Suppressor macrophage (primary cell): Measurements from ENCODE around the gene BICRAL.
A peak's percentile ranks its signal among the peaks of the same experiment; 100 is the strongest.

Experiments
- DNase-seq, 4 experiments: peaks; one replicate each; pipeline ENCODE4 v3.0.0-alpha.2; 2020 to 2022

BICRAL gene

DNA sequence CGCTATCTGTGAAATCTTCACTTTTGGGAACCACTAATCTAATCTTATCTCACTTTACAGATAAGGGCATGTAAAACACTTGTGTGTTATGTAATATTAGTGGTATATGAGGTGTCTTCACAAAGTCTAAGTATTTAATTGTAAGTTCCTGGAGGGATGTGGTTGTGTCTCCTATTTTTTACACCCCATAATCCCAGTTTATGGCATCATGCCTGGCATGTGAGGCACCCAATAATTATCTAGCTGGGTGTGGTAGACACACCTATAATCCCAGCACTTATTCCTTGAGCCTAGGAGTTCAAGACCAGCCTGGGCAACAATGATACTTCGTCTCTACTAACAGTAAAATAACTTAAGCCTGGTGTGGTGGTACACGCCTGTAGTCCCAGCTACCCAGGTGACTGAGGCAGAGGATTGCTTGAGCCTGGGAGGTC, 19.4 kb upstream of the BICRAL start:
- DNase-seq, result no peak

DNA sequence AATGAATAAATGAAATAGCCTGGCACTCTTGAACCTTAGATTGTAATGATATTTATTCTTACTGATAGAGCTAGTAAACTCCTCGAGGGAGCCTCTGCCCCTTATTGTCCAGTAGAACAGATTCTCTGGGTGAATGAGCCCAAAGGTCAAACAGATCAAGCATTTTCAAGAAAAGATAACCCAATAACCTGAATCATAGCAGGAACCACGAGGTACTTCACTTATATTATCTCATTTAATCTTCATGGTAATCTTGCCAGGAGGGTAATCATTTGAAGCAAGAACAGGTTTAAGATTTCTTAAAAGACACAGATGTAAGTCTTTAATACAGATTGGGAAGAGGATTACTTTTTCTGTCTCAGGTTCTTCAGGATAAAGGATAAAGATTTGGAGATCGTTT, 18.9 kb upstream of the BICRAL start:
- no peak for DNase-seq

DNA sequence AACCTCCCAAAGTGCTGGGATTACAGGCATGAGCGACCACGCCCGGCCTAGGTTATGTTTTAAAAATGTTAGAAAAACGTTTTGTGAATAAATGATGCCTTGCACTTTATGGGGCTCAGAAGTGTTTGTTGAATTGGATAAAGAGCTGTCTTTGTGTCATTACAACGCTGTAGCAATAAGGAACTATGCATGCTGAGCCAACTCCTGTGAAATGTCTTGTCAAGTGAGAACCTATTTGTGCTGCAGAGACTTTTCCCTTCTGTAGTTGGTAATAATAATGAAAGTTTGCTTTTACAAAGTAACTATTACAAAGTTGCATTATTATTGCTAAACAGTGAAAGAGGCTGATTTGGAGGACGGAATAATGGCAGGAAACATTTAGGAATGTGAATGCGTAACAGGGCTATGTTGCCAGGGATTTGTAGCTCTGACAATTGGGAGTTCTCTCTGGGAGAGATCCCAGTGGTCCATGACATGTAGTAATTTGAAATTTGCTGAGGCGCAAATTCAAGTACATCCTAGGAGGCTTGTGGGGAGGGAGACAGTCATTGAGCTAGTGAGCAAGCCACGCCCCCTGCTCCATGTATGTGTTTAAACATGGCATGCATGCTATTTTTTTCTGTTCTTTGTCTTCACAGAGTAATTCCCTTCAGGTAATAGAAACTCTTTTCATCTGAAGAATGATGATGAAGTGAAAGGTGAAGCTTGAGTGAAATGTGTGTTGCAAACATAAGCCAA, 16.8 kb upstream of the BICRAL start:
- no peak for DNase-seq

DNA sequence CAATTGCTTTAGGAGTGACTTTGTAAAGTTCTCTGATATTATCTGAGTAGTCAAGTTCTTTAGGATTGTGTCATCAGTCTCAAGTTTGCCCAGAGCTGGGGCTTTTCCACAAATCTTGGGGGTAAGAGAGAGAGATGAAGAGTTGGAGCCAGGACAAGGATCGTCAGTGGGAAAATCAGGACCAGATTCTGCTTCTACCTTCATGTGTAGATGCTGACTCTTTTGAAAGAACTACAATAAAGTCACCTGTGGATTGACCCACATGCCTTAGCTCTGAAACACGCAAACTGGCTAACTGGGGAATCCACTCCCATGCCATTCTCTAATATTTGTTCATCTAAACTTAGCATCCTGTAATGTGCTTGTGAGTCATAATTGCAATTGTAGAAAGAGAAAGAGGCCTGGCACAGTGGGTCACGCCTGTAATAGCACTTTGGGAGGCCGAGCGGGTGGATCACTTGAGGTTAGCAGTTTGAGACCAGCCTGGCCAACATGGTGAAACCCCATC, 15.6 kb upstream of the BICRAL start:
- DNase-seq, result no peak

DNA sequence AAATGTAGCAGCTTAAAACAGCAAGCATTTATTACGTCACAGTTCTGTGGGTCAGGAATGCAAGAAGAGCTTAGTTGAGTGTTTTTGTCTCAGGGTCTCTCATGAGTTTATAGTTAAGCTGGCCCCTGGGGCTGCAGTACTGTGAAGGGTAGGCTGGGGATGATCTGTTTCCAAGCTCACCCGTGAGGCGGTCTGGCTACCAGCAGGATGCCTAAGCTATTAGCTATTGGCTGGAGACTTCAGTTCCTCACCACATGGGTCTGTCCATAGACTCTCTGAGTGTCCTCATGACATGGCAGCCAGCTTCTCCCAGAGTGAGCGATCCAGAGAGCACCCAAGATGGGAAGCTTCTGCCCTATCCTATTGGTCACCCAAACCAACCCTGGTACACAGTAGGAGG, 12.8 kb upstream of the BICRAL start:
- DNase-seq, result no peak

DNA sequence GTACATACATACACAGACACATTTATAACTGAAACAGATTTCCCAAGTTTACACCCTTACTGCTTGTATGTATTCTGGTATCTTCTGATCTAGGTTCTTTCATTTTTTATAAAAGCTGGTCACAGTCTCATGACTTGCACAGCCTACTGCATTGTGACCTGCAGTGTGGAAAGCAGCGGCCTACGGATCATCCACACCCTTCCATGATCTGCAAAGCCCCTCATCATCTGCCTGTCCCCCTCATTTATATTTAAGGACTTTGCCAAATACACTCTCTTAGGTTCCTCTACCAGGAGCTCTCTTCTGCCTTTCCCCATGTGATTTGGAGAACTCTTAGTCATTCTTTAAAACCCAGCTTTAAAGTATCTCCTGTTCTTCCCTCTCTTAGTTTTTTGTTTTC, 12.0 kb upstream of the BICRAL start:
- peak in 3 of 4 experiments; percentile 44 to 59 (median 50) for DNase-seq

DNA sequence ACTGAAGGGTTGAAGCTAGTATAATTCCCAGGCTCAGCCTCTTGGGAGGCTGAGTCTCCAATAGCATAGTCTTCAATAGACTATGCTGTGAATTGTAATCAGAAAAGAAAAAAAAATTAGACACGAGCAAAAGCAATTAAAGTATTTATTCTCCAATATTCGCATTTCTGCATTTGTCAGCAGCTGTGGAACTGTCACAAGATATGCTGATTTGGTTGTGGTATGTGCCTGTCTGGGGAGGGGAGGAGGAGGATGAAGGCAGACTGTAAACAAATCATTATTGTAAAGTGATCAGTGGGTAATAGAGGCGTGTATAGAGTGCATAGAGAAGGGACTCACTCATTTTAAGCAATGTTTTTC, 10.1 kb upstream of the BICRAL start:
- DNase-seq, result no peak

DNA sequence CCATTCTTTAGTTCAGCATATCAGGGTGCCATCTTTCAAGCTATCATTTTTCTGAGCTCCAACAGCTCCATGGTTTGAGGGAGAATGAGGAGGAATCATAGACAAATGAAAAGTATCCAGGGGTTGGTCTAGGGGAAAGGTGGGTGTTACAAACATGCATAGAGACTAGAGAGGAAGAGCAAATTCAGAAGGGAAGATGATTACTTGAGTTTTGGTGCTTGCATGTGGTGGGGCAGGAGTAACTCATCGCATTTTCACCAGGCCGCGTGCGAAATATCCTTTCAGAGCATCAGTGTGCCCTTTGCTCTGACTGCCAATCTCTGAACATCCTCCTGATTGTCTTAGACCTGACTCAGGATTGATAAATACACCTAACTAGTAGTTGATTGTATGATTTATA, 7.7 kb upstream of the BICRAL start:
- no peak for DNase-seq

DNA sequence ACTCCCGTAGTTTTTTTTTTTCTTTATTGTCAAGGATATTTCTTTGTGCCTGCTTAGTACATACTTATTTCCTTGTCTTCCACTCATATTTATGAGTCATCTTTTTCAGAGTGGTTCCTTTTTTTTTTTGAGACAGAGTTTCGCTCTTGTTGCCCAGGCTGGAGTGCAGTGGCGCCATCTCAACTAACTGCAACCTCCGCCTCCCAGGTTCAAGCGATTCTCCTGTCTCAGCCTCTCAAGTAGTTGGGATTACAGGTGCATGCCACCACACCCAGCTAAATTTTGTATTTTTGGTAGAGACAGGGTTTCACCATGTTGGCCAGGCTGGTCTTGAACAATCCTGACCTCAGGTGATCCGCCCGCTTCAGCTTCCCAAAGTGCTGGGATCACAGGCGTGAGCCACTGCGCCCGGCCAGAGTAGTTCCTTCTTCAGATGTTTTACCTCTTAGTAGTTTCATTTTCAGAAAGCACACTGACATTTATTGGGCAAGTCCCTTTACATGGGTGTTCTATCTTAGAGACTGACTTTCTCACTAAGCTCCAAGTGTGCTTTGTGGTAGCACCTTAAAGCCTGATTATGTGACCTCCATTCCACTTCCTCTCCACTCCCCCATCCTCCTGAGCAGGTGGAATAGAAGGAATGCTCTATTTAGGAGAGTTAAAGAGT, 6.9 kb upstream of the BICRAL start:
- peak; percentile 57 to 83 (median 82) for DNase-seq

DNA sequence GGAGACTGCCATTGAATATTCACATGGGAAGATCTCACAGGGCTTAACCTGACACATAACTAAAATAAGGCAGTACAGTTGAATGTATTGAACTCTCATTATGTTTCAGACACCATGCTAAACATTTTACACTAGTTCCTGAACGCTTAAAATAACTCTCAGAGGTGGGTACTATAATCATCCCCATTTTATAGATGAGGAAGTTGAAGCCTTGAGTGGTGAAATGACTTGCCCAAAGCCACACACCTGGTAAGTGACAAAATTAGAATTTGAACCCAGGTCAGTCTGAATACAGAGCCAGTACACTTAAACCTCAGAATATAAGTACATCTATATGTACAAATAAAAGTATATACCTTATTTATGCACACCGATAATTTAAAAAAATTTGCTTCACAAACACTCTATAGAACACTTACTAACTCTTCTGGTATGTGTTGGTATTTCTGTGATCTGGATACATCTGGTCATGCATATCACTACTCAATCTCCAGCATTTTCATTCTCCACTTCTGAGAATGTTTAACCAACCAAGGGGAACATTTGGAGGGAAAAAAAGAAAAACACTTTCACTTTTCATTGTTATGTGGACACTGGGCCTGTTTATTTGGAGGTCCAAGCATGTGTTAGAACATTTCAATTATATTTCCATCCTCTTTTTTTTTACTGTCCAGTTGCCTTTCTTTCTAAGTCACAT, 4.6 kb upstream of the BICRAL start:
- no peak for DNase-seq

DNA sequence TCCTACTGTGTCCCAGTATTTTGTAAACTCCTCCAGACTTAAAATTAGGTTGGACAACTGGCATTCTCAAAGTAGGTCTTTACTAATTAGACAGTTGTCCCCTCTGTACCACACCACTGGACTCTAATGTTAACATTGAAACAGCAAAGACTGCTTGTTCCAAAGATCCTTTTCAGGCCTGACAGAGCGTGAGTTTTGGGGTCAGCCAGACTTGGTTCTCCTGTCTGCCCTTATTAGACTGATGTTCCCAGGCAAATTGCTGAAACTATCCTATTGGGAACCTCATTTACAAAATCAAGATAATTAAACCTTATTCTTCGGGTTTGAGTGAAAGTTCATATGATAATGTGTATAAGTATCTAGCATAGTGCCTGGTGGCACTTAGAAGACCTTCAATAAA, 3.7 kb upstream of the BICRAL start:
- DNase-seq, result no peak

DNA sequence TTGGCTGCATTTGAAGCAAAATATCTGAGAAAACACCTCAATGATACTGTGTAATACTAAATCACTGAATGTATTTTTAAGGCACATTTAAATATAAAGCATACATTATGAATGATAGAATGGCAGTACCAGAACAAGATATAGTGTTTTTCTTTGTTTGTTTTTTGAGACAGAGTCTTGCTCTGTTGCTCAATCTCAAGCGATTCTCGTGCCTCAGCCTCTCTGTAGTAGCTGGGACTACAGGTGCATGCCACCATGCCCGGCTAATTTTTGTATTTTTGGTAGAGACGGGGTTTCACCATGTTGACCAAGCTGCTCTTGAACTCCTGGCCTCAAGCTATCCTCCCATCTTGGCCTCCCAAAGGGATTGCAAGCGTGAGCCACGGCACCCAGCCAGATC, 2.3 kb upstream of the BICRAL start:
- DNase-seq, result no peak

DNA sequence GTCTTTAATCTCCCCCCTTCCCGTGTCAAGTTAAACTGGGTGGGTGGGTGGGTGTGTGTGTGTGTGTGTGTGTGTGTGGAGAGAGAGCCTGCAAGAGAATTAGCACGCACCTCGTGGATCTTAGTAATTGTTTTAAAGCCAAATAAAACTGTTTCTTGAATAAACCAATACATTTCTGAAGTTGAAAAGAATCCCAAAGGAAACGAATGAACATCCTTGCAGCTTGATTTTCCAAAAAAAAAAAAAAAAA, 381 bp upstream of the BICRAL start:
- peak; percentile 17 to 63 (median 40) for DNase-seq

DNA sequence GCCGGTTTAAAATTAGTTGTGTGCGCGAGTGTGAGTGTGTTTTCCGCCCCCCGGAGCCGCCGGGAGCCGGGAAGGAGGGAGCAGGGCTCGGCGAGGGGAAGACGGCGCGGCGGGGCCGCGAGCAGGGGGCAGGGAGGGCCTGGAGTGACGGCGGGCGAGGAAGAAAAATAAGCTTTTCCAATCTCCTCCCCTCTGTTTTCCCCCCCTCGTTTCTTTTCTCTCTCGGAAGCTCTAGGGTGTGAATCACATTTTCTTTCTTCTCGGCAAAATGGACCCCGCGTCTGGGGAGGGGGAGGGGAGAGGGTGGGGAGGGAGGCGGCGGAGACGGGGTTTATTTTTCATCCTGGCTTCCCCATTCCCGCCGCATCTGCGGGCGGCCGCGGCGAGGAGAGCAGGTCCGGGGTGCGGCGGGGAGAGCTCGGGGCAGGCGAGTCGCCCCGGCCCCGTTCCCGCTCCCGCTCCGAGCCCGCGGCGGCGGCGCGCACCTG, 881 bp downstream of the BICRAL start:
- peak; percentile 76 to 87 (median 82) for DNase-seq

DNA sequence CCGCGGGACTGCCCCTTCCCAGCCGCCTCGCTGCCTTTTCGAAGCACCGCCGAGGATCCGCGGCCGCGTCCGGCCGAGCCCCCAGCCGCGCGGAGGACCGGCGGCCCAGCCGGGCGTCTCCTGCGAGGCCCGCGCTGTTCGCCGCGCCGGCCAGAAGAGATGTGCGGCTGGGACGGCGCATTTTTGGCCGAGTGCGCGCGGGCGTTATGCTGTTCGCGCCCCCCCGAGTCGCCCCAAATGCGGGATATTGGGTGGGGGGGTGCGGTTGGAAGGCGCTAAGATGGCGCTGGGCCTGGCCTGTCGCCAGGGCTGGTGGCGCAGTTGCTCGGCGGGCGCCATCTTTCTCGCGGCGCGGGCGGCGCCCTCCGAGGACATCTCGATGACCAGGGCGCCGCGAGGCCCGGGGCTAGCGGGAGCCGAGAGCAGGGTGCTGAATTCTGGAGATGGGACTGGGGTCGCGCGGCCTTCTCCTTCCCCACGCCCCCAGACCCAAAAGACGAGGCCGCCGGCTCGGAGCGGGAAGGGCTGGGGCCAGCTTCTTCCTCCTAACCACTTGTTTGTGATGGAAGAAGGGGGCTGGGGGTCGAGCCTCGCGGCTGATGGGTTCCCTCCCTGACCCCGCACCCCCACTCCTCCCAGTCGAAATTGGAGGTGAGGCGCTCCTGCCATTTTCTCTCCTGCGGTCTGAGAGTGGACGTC, 1.5 kb downstream of the BICRAL start:
- peak; percentile 84 to 93 (median 90) for DNase-seq

DNA sequence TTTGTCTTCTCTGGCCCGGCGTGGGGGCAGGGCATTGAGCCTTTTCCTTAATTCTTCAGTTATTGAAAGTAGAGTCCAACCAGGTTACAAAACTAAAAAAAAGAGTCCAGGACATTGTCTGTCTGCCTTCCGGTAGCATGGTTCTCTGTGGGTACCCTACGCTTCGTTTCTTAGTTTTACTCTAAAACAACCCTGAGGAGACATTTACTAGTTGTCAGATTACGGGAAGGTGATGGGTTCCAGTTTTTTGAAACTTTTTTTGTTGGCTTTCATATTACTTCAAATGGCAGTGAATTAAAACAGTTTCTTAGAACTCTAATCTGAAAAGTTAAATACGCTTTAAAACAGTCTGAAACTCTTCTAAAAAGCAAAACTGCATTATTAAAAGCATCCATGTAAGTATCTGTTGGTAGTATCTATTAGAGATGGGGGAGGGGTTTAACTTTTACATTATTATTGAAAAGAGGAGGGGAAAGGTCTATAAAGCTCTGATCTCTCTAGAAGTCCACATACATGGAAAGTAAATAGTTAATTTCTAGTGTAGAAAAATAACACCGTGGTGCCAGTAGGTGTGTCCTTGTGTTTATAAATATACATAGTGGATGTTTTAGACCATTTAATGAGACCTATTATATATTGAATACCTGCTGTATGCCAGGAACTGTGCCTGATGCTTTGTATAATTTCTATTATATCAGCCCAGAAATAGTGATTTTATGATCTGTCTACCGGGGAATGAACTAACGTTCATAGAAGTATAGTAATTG, 2.2 kb downstream of the BICRAL start:
- DNase-seq, result peak in 3 of 4 experiments; percentile 51 to 75 (median 70)

DNA sequence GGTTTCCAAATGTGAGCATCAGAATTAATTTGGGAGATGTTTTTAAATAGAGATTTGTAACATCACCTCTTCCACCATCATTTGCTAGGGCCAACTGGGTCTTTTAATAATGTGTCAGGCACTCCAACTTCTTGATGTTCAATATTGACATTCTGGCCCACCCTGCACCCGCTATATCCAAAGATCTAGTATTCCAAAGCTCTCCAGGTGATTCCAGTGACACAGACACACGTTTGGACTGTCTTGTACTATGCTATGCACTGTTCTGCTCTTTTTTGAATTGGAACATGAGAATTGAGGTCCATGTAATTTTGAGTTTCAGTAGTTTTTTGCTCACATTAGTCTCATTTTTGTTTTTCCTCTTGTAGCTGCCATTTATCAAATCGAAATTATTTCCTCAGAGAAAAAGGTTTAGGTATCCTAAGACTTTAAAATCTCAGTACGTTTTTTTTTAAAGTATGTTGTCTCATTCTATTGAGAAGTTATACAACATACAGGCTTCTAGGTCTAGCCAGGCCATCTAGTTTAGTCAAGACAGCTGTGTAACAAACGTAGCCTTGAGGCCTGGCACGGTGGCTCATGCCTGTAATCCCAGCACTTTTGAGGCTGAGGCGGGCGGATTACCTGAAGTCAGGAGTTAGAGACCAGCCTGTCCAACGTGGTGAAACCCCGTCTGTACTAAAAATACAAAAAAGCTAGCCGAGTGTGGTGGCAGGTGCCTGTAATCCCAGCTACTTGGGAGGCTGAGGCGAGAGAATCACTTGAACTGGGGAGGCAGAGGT, 3.1 kb downstream of the BICRAL start:
- no peak for DNase-seq

DNA sequence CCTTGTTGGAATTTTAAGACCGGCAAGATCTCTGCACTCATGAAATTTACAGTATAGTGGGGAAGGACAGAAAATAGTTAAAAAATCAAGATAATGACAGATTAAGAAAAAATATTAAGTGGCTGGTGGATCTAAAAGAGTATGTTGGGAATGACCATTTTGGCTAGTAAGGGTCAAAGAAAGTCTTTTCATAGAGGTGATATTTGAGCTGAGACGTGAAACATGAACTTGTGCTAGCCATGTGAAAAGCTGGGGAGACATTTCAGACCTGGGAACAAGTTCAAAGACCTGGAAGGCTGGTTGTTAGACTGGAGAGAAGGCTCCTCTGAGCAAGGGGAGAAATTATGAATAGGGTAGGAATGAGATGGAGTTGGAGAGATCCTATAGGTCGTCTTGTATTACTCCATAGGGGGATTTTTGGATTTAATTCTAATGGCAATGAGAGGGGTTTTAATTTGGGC, 4.7 kb downstream of the BICRAL start:
- DNase-seq, result no peak

DNA sequence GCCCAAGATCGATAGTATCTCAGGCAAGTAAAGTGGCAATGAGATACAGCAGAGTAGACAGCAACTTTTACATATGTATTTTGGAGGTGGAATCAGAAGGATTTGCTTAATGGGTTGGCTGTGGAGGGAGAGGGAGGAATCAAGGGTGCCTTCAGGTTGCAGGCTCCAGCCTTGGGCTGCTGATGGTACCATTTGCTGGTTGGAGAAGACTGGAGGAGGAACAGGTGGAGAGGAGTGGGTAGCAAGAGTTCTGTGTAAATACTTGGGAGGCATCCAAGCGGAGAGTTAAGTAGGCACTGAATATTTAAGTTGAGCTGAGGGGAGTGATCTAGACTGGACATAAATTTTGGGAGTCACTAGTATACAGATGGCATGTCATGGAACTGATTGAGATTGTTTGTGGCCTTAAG, 5.2 kb downstream of the BICRAL start:
- no peak for DNase-seq

DNA sequence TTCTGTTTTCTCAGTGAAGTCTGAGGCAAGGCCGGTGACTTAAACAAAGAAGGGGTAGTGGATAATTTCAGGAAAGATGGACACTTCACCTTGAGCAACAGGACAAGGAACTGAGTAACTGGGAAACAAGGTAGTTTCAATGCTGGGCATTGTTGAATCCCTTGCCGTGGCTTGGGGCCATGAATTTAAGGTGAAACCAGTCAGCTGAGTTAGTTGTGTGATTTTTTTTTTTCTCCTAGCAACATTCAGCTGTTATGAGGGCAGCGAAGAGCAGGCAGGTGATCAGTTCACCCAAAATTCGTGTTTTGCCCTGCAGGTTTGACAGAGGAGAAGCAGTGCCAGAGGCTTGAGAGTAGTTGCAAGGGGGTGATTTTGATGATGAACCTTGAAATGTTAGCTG, 6.8 kb downstream of the BICRAL start:
- DNase-seq, result no peak

DNA sequence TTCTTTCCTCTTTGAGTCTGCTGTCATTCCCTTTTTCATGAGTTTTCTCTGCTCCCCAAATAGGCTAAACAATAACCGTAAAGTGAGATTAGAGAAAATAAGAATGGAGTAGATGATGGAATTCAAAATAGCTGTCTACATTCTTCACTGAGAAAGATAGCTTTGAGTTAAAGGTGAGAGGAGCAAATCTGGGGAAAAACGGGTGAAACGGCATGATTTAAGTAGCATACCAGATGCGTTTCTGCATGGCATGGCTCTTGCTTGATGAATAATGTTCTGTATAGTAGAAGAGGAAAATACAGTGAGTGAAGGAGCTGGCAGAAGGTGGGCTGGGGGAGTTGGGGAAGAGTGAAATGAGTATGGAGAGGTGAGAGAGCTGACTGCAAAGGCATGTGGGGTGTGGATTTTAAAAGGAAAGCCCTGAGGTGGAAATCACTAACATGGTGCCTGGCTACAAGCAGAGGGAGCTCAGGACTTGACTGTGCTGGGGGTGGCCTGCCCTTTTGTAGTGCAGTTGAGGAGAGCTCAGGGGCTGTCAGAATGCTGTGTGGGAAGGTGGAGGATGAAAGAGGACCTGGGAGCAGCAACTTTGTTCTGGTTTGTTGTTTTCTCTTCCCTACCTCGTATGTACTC, 8.8 kb downstream of the BICRAL start:
- no peak for DNase-seq
